Measurements from ENCODE around the gene TANC2.
"Not testable (repeated sequence)": the region's sequence is repeated elsewhere in the genome, so short reads cannot be mapped to it uniquely, and the experiment has no call there.

TANC2 gene

GRCh38 chr17:62965174-62965685, 805 bp upstream of the TANC2 start:
- DNase-seq: no peak

- peak; percentile 40 for DNase-seq
These were observed 580 bp downstream of the TANC2 start for GRCh38 chr17:62966426-62967204.

GRCh38 chr17:62967205-62967529, 1.1 kb downstream of the TANC2 start:
- no peak for DNase-seq

GRCh38 chr17:62968445-62968923, 2.4 kb downstream of the TANC2 start:
- peak; percentile 89 for DNase-seq

- DNase-seq: no peak
These were observed 4.6 kb downstream of the TANC2 start for GRCh38 chr17:62970610-62971009.

GRCh38 chr17:62971853-62972252, 5.8 kb downstream of the TANC2 start:
- no peak for DNase-seq

- DNase-seq: no peak
These were observed 8.8 kb downstream of the TANC2 start for GRCh38 chr17:62974788-62975187.

GRCh38 chr17:62975206-62975605, 9.2 kb downstream of the TANC2 start:
- DNase-seq: no peak

- not testable (repeated sequence) for DNase-seq
These were observed 10.7 kb downstream of the TANC2 start for GRCh38 chr17:62976643-62977231.

GRCh38 chr17:62980842-62981241, 14.8 kb downstream of the TANC2 start:
- no peak for DNase-seq

- DNase-seq: no peak
These were observed 15.9 kb downstream of the TANC2 start for GRCh38 chr17:62981933-62982332.

- DNase-seq: no peak
These were observed 18.8 kb downstream of the TANC2 start for GRCh38 chr17:62984801-62985200.

- no peak for DNase-seq
These were observed 20.5 kb downstream of the TANC2 start for GRCh38 chr17:62986549-62986948.

- DNase-seq: no peak
These were observed 21.1 kb downstream of the TANC2 start for GRCh38 chr17:62987136-62987535.

- DNase-seq: no peak
These were observed 23.5 kb downstream of the TANC2 start for GRCh38 chr17:62989501-62989900.

GRCh38 chr17:62994931-62995330, 28.9 kb downstream of the TANC2 start:
- no peak for DNase-seq

- peak; percentile 29 for DNase-seq
These were observed 29.4 kb downstream of the TANC2 start for GRCh38 chr17:62995377-62995885.

- no peak for DNase-seq
These were observed 30.2 kb downstream of the TANC2 start for GRCh38 chr17:62996221-62996620.

GRCh38 chr17:62998166-62998565, 32.1 kb downstream of the TANC2 start:
- DNase-seq: no peak

- no peak for DNase-seq
These were observed 32.8 kb downstream of the TANC2 start for GRCh38 chr17:62998665-62999393.

GRCh38 chr17:62999736-63000135, 33.7 kb downstream of the TANC2 start:
- no peak for DNase-seq

GRCh38 chr17:63001689-63002394, 35.8 kb downstream of the TANC2 start:
- DNase-seq: no peak

- DNase-seq: no peak
These were observed 36.6 kb downstream of the TANC2 start for GRCh38 chr17:63002625-63003024.

Measured in NCI-H69 (cell line).